Uterus (tissue), 4 donors: Measurements from ENCODE around the gene MAML1. TPM values are rescaled to one million over a fixed set of nuclear protein-coding genes. Genes with fewer than 3 reads are reported as not detected.

ENCODE experiments used
- DNase-seq, 2 donors: peaks; one replicate each; pipeline ENCODE4 v3.0.0-alpha.2; 2019 to 2020
- H3K27ac ChIP-seq, 2 donors: fragments of 200-600 bp; sonication (generic); 1 replicate in 1 of 2; 2 replicates in 1 of 2; pipeline ENCODE4 v1.5.1; 2016 to 2018
- H3K27me3 ChIP-seq, 2 donors: fragments of 200-600 bp; sonication (generic); one replicate each; pipeline ENCODE4 v1.5.1; 2018 to 2019; ENCODE audit warnings: control low read depth in 1 of 2
- H3K36me3 ChIP-seq, 2 donors: fragments of 200-600 bp; sonication (generic); one replicate each; pipeline ENCODE4 v1.5.1; 2019; ENCODE audit warnings: control low read depth in 1 of 2
- H3K4me1 ChIP-seq, 2 donors: fragments of 200-600 bp; sonication (generic); one replicate each; pipeline ENCODE4 v1.5.1; 2018 to 2019; ENCODE audit warnings: control low read depth in 1 of 2
- H3K4me3 ChIP-seq, 2 donors: fragments of 200-600 bp; sonication (generic); 1 replicate in 1 of 2; 2 replicates in 1 of 2; pipeline ENCODE4 v1.5.1; 2018 to 2019; ENCODE audit warnings: mild to moderate bottlenecking in 1 of 2
- H3K9me3 ChIP-seq, 2 donors: fragments of 200-600 bp; sonication (generic); one replicate each; pipeline ENCODE4 v1.5.1; 2019; ENCODE audit warnings: control low read depth in 1 of 2
- POLR2A ChIP-seq, 2 donors: fragments of 450-650 bp; IDR thresholded peaks; one replicate each; pipeline ENCODE4 v1.6.1; 2016; ENCODE audit warnings: antibody characterized with exemption in 2 of 2, mild to moderate bottlenecking in 1 of 2, moderate library complexity in 1 of 2
- intact Hi-C: fragments of 100-400 bp; cut with DNase I; formaldehyde crosslinking; loops from one replicate; pipeline ENCODE4 v1.15.1; 2023; ENCODE audit warnings: low total_unique reads
- total RNA-seq, 4 donors: library from RNA; depleted of rRNA in 3 of 4; stranded (reverse); fragments of >200 nt in 3 of 4; gene quantifications; one replicate each; pipeline versions ENCODE4 v1.1.0 to v1.2.4, GENCODE V29; 2014 to 2023
- TF ChIP-seq, protein P1 (sequence below), 4 experiments: fragments of 200-600 bp in 2 of 4; fragments of 450-650 bp in 2 of 4; sonication (generic) in 2 of 4; IDR thresholded peaks; one replicate each; pipeline ENCODE4 v1.5.1; 2016 to 2019; ENCODE audit warnings: antibody characterized with exemption in 4 of 4, mild to moderate bottlenecking in 2 of 4, moderate library complexity in 1 of 4
- donor health status: DM: yes; HTN: yes; CAD: no.

MAML1 gene
- total RNA-seq, 4 donors from 2014 or later = 19.7 to 44.1 (median 21.4) TPM

DNA sequence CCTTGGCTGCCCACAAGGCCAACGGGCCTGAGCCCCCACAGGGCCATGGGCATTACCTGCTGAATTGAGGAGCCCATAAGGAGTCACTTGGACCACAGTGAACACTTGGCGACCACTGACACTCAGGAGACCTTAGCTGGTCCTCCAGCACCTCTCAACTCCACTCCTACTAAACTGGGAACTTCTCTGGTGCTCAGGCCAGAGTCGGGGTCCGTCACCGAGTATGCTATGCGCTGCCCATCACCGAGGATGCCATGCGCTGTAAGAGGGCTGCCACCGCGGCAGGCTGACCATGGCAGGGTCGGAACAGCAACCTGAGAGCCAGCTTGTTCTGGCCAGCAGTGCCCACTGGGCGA lies 87.5 kb downstream of the MAML1 start:
- intact Hi-C loops = no loop called here
- peaks cover 13 to 14% of the 10 kb centered on the region in 2 donors for H3K4me1 ChIP-seq
- no peaks in the 10 kb centered on the region for H3K27me3 ChIP-seq
- DNase-seq = no peak
- peak overlapping the region; percentile 98 to 99 for H3K27ac ChIP-seq
- peak overlapping the region; percentile 94 to 97 for H3K4me3 ChIP-seq
- no peaks in the 10 kb centered on the region for H3K36me3 ChIP-seq
- H3K9me3 ChIP-seq = no peaks in the 10 kb centered on the region
- TF ChIP-seq, protein P1, sequence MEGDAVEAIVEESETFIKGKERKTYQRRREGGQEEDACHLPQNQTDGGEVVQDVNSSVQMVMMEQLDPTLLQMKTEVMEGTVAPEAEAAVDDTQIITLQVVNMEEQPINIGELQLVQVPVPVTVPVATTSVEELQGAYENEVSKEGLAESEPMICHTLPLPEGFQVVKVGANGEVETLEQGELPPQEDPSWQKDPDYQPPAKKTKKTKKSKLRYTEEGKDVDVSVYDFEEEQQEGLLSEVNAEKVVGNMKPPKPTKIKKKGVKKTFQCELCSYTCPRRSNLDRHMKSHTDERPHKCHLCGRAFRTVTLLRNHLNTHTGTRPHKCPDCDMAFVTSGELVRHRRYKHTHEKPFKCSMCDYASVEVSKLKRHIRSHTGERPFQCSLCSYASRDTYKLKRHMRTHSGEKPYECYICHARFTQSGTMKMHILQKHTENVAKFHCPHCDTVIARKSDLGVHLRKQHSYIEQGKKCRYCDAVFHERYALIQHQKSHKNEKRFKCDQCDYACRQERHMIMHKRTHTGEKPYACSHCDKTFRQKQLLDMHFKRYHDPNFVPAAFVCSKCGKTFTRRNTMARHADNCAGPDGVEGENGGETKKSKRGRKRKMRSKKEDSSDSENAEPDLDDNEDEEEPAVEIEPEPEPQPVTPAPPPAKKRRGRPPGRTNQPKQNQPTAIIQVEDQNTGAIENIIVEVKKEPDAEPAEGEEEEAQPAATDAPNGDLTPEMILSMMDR (IDR thresholded peaks at IDR 0.05) = no peak
- TF ChIP-seq POLR2A (IDR thresholded peaks at IDR 0.05) = no peak

DNA sequence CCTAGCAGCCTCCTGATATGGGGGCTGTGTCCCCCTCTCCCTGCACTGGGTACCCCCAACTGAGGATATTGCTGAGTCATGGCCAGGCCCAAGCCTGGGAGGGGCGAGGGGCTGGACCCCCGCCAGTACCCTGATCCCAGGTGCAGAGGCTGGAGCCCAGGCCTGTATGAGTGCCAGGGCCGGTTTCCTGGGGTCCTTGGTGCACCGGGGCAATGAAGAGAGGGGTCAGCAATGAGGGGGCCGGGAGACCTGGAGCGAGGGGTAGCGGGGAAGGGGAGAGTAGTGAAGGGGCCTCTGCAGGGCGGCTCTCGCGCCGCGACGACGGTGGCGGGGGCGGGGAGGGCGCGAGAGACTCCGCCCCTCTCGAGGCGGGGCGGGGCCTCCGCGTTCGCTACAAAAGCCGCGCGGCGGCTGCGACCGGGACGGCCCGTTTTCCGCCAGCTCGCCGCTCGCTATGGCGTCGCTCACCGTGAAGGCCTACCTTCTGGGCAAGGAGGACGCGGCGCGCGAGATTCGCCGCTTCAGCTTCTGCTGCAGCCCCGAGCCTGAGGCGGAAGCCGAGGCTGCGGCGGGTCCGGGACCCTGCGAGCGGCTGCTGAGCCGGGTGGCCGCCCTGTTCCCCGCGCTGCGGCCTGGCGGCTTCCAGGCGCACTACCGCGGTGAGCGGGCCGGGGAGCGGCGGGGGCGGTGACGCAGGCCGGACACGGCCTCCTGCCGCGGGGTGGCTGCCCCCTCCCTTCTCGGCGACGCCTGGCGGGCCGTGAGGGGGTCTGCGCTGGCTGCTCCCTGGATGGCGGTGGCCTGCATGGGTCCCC lies 88.1 kb downstream of the MAML1 start, which contains the start of gene SQSTM1:
Gene SQSTM1 (plus strand): TSS at position 423 of the 815 bp plus-strand sequence. CDS start 32 bp downstream, at position 455.
- TF ChIP-seq, protein P1 (IDR thresholded peaks at IDR 0.05) = no peak
- TF ChIP-seq POLR2A (IDR thresholded peaks at IDR 0.05) = peak; percentile 96 to 99
- intact Hi-C loops = no loop called here
- no peaks in the 10 kb centered on the region for H3K36me3 ChIP-seq
- H3K9me3 ChIP-seq = no peaks in the 10 kb centered on the region
- peak; percentile 81 to 89 for DNase-seq
- peak within 1 kb of the TSS; percentile 98 to 99 for H3K27ac ChIP-seq
- H3K27me3 ChIP-seq = no peaks in the 10 kb centered on the region
- peaks cover 13 to 14% of the 10 kb centered on the region in 2 donors for H3K4me1 ChIP-seq
- peak within 1 kb of the TSS; percentile 94 to 97 for H3K4me3 ChIP-seq

DNA sequence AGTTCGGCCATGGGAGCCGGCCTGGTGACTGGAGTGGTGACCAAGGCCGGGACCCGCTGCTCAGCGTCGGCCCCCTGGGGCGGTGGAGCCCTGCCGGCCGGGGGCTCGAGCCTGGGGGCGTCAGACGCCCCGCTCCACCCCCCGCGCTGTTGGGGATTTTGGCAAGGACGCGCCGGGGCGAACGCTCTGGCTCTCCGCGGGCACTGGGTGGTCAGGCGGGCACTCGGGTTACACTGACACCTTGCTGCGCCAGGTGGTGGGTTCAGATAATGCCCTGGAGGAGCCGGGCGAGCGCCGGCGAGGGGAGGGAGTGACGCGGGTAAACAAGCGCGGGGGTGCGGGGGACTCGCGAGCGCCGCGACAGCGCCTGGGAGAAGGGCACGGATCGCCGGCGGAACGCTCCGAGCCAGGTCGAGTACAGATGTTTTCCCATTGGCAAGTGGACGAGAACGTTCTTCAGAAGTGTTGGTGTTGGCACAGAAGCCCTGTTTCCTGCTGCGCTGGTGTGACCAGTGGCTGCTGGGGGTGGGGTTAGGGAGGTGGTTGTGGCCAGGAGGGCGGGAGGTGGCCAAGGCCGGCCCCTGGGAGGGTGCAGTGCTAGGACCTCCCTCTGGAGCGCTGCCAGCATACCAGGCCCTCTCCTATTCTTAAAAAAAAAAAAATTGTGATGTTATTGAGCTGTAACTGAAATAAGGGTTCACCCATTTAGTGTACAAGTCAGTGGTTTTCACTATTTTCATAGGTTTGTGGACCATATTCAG lies 88.9 kb downstream of the MAML1 start:
- Histone ChIP-seq H3K27me3 (no peaks in the 10 kb centered on the region), H3K4me1 (peaks cover 13 to 14% of the 10 kb centered on the region in 2 donors), H3K36me3 (no peaks in the 10 kb centered on the region), H3K9me3 (no peaks in the 10 kb centered on the region), H3K27ac (peak overlapping the region; percentile 98 to 99), H3K4me3 (peak overlapping the region; percentile 94 to 97)
- TF ChIP-seq, protein P1 (IDR thresholded peaks at IDR 0.05) = peak in 1 of 4 experiments; percentile 20
- peak; percentile 88 to 93 for TF ChIP-seq POLR2A (IDR thresholded peaks at IDR 0.05)
- DNase-seq = peak; percentile 95 to 97
- intact Hi-C loops = no loop called here

DNA sequence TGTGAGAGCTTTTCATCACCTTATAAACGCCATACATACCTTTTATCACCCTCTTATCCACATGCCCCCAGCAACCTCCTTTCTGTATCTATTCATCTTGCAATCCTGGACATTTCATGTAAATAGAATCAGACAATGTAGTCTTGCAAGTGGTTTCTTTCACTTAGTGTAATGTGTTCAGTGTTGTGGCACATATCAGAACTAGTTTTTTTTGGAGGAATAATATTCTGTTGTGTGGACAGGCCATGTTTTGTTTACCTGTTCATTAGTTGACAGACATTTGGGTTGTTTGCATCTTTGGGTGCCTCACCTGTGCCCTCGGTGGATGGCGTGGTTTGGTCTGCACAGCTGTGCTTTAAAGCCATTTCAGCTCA lies 89.4 kb downstream of the MAML1 start:
- H3K4me1 ChIP-seq = peaks cover 13 to 14% of the 10 kb centered on the region in 2 donors
- peak overlapping the region; percentile 94 to 97 for H3K4me3 ChIP-seq
- no peaks in the 10 kb centered on the region for H3K36me3 ChIP-seq
- no peaks in the 10 kb centered on the region for H3K9me3 ChIP-seq
- no peaks in the 10 kb centered on the region for H3K27me3 ChIP-seq
- H3K27ac ChIP-seq = peak overlapping the region; percentile 98 to 99
- TF ChIP-seq POLR2A (IDR thresholded peaks at IDR 0.05) = no peak
- TF ChIP-seq, protein P1 (IDR thresholded peaks at IDR 0.05) = no peak
- DNase-seq = no peak
- intact Hi-C loops = no loop called here
